NCI-H69 (cell line): ENCODE results near the gene HIF1AN.

Experiments
- DNase-seq: peaks from one replicate; lab custom pipeline; 2025; lab: John Stamatoyannopoulos, UW

HIF1AN gene

DNA sequence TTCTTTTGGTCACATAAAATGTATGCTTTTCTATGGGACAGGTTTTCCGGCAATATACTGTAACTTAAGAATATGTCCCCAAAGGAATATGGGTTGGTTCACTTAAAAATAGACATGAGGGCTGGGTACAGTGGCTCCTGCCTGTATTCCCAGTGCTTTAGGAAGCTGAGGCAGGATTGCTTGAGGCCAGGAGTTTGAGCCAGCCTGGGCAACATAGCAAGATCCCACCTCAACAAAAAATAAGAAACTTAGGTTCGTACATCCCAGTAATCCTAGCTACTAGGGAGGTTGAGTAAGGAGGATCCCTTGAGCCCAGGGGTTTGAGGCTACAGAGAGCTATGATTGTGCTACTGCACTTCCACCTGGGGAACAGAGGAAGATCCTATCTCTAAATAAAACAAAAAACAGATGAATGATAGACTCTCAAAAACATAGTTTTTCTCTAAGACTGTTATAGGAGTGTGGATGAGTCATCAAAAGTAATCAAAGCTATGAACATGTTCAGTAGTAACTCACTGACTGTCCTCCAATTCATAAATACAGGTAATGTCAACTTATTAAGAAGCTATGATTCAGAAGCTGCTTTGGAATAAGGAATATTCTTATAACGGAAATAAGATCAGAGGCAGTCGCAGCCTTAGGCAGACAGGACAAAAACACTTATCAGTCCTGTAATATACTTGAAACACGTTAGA lies 13.5 kb upstream of the HIF1AN start:
- DNase-seq: no peak

DNA sequence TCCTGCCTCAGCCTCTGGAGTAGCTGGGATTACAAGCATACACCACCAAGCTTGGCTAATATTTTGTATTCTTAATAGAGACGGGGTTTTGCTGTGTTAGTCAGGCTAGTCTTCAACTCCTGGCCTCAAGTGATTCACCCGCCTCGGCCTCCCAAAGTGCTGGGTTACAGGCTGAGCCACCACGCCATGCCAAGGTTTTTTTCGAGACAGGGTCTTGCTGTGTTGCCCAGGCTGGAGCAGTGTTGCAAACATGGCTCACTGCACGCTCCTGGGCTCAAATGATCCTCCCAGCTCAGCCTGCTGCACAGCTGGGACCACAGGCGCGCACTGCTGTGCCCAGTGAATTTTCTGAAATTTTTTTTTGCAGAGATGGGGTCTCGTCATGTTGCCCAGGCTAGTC lies 12.8 kb upstream of the HIF1AN start:
- DNase-seq: no peak

DNA sequence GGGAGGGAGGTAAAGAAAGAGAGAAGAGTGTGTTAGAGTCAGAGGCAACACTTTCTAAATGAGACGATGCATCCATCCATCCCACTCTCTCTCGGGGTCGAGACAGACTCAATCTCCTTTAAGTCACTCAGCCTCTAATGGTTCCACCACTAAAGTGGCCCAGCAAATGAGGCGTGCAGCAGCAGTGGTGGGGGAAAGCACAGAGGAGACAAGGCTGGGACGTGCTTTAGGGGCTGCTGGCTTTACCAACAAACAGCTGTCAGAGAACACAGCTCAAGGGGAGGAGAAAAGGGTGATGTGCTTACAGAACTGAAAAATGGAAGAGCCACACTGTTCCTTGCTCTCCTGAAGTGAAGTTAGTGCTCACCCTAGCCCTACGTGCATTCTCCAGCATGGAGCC lies 11.5 kb upstream of the HIF1AN start:
- no peak for DNase-seq

DNA sequence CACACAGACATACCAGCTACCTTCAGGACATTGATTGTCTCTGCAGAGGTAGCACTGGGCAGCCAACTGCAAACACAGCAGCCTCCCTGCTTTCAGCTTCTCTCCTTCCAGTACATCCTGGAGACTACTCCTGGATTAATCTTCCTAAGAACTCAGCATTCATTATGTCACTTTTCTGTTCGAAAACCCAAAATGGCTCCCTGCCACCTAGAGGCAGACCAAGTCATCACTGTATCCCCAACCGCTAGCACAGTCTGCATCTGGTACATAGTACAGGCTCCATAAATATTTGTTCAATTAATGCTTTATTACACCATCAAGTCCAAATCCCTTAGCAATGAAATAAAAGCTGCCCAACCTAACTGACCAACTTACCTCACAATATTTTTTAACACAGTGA lies 11.1 kb upstream of the HIF1AN start:
- DNase-seq: no peak

DNA sequence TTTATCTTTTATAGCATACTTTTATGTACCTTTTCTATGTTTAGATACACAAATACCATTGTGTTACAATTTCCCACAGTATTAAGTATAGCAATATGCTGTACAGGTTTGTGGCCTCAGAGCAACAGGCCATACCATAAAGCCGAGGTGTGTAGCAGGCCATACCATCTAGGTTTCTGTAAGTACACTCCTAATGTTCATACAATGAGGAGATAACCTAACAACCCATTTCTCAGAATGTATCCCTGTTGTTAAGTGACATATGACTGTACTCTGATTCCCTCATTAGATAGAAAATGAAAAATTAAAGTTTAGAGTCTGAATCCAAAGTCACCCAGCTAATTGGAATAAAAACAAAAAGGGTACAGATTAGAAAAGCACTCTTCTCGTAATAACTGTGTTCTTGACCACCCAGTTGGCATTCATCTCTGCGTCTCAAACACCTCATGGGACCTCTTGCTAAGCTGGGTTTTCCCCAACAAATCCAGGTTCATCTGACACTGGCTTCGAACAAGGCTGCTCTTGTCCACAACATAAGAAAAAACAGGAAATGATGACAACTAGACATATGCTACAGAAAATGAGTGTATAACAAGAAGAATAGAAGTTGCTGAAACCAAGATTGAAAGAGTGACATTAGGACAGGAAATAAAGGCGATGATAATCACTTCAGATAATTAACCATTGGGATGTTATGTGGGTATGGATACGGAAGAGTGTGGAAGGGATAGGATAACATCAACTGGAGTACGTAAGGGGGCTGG lies 7.4 kb upstream of the HIF1AN start:
- DNase-seq: no peak

DNA sequence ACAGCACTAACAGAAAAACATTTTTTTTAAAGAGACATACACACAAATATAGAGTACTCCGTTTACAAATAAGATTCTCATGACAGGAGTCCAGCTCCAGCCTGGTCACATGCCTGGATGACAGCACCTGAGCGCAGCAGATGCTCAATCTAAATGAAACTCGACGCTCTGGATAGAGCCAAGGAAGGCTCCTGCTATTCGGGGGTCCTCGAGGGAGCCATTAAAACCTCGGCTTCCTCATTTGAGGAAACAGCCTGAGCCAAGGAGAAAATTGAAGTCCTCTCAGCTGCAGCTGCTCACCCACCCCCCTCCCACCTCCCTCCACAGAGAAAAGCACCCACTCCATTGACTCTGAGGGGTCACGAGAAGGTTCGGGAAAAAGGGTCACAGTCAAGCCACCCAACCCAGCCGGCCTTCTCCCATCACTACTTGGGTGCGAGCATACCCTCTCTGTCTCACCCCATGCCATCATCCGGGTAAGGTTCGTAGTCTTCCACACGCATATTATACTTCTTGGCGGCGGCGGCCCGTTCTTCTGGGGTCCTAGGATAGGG lies 6.7 kb upstream of the HIF1AN start:
- DNase-seq: peak; percentile 66

DNA sequence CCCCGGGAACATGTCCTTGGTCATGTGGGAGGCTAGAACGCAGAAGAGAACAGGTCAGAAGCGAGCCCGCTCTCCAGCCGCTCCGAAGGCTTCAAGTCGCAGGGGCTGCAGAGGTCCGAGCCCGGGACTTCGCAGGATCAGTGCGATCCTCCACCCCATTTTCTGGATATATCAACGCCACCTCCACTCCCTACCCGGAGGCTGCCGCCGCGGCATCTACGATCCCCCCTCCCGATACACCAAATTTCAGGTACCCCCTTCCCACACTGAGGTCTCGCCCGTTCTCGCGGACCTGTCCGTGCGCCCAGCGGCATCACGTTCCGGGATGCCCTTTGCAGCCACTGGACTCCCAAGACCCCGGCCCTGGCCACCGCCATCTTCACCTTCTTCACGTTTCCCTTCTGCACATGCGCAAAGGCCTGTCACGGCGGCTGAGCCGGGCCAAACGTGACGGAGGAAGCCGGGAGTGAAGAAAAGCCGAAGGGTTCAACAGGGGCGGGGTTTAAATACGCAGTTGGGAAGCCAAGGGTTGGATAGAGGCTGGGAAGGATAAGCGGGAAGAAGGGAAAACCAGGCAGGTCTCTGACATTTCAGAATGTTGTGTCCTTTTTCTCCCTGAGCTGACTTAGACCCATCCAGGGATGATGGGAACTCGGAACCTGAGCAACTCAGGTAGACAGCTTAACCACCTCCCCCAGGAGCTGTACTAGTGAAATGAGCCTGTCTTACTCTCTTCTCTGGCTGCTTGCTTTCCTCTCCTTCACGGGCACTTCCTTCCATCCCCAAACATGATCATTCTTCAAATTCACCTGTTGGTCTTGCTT lies 6.1 kb upstream of the HIF1AN start, which contains the start of gene NDUFB8:
Gene NDUFB8, minus strand, starts transcription at position 397 of the 824 bp plus-strand sequence. Its CDS starts 20 bp downstream, at position 377.
- DNase-seq: peak; percentile 89

DNA sequence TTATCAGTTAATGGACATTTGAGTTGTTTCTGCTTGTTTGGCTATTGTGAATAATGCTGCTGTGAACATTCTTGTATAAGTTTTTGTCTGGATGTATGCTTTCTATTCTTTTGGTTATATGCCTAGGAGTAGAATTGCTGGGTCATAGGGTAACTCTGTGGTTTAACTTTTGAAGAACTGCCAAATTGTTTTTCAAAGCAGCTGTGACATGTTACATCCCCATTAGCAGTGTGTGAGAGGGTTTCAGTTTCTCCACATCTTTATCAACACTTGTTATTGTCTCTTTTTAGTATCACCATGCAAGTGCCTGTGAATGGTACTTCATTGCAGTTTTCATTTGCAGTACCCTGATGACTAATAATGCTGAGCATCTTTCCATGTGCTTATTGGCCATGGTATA lies 4.0 kb upstream of the HIF1AN start:
- DNase-seq: no peak

DNA sequence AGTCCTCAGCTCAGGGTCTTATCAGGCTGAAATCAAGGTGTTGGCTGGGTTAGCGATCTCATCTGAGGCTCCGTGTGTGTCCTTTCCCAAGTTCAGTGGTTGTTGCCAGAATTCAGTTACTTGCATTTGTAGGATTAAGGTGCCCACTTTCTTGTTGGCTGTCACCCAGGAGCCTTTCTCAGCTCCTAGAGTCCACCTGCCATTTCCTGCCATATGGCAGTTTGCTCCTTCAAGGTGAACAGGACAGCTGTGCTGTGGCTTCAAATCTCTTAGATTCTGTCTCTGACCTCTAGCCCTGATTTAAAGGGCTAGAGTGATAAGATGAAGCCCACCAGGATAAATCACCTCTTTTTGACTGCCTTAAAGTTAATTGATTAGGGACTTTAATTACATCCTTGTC lies 1.0 kb upstream of the HIF1AN start:
- peak; percentile 32 for DNase-seq

DNA sequence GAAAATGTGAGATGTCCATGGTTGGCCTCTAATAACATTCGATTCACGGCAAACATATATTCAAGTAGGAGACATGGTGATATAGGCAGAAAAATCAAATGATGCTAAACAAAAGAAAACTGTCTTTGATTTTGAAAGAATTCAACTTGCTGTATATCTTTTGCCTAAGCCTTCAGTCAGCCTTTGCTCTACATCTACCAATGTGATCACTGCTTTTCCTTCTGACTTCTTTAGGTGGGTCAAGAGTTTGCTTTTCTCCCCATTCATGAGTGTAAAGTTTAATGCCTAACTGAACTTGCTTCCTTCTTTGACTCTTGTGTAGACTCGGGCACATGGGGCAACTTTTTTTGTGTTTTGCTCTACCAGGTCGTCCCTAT lies 417 bp upstream of the HIF1AN start:
- no peak for DNase-seq

DNA sequence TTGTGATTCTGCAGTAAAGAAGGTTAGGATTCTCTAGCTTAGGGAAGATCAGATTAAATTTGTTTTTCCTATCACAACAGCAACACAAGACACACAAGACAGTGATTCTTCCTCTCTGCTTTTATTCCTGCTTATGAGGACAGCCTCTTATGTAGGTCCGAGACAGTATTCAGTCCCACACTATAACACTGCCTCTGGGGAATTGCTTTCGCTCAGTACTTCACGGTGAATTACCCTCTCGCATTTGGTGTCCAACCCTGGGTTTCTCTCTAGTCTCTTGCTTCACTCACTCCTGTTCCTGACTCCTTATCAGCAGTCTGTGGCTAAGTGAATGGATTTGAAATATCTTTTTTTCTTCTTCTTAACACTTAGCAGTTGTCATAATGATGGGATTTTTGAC lies 1.7 kb downstream of the HIF1AN start:
- DNase-seq: no peak

DNA sequence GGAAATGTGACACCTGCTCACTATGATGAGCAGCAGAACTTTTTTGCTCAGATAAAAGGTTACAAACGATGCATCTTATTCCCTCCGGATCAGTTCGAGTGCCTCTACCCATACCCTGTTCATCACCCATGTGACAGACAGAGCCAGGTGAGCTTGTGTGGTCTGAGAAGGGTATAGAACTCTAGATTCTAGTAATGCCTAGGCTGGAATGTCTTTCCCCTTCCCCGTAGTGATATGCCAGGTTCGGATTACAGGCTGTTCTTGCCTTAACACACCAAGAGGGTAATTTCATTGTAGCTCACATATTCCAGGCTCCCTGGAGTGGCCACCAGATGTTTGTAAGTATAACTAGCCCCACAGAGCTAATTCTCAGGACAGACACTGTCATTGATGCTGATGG lies 9.2 kb downstream of the HIF1AN start:
- peak; percentile 21 for DNase-seq

DNA sequence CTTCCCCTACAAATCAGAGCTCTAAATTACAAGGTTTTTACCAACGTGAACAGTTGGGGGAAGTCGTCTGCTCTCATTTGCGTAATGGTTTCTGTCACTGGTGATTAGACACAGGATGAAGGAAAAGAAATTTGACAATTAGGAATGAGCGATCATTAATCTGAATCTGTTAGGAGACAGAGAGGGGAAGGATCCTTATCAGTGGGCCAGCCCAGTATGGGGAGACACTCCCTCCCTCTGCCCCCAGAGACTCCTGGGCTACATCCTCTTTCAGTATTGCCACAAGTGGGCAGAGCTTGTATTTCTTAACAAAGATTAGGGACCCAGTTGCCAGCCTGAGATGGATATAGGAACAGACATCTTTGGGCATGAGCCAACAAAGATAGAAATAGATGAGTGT lies 15.5 kb downstream of the HIF1AN start:
- DNase-seq: no peak

DNA sequence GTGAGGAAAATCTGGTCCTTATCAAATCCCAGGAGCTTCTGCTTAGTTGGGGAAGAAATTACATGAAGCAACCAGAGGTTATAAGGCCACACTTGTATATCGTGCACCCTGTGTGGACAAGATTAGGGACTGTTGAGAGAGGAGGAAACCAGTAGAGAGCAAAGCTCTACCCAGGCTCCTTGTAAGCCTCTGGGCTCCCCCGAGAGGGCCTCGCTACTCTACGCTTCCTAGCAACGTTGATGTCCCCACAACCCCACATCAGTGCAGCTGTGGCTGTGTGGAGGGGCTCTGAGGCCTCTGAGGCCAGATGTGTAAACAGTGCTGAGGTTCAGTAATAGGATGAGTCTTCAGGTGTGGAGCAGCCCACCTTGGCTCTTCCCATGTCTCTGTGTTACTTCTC lies 16.0 kb downstream of the HIF1AN start:
- DNase-seq: no peak

DNA sequence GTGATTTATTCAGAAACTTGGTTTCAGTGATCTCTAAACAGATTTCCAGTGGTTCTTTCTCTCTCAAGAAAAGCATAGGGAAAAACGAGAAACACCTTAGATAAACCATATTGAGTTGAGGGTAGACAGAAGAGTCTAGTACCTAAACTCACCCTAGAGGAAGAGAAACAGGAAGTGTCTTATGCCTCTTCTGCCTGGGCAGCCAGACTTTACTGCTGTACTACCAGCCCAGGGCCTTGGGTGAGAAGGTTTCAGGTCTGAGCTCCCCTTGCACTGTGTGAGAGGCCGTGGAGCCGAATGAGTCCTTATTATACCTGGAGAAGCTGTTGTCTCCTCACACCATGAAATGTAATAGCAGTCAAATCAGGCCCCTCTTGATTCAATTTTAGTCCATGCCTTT lies 18.2 kb downstream of the HIF1AN start:
- no peak for DNase-seq

DNA sequence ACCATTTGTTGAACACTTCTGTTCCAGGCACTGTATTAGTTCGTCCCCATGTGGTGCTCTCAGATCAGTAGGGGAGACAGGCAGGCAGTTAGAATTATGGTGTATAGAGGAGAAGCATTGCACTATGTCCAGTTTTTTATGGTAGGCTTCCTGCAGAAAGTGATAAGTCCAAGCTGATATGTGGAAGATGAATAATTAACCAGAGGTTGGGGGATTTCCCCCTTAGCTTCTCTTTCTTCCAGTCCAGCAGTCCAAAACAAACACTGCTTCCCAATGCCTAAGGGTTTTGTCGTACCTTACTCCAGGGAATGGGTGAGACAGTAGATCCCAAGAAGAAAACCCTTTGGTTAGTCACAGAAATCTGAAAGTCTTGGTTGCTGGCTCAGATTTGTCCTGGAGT lies 19.2 kb downstream of the HIF1AN start:
- no peak for DNase-seq

DNA sequence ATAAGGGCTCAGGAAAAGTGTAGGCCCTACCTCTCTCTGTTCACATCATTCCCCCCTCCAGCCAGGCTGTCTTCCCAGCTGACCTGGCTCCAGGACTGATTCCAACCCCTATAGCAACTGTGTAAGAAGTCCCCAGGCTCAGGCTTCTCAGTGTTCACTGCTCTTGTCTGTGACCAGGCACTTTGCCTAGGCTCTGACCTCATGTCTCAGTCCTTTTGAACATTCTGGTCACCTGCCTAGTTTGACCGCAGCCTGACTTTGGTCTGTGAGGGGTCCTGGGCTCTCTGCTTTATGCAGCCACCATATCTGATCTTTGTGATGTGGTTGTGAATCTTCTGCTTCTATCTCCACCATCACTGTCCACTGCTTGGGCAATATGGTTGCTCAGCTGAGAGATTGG lies 24.5 kb downstream of the HIF1AN start:
- no peak for DNase-seq

DNA sequence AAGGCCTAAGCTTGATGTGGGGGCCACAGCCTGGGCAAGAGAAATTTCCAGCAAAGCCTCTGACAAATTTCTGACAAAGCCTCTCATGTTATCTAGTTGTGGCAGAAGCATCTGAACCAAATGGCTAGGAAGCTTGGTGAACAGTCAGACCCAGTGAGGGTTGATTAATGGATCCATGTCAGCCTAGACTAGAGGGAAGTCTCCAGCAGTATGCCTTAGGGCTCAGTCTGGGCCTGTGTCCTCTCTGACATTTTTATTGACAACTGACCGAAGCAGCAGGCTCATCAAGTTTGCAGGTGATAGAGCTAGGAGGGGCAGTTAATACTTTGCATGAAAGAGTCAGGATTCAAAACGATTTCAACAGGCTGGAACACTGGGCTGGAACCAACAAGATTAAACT lies 25.3 kb downstream of the HIF1AN start:
- no peak for DNase-seq

DNA sequence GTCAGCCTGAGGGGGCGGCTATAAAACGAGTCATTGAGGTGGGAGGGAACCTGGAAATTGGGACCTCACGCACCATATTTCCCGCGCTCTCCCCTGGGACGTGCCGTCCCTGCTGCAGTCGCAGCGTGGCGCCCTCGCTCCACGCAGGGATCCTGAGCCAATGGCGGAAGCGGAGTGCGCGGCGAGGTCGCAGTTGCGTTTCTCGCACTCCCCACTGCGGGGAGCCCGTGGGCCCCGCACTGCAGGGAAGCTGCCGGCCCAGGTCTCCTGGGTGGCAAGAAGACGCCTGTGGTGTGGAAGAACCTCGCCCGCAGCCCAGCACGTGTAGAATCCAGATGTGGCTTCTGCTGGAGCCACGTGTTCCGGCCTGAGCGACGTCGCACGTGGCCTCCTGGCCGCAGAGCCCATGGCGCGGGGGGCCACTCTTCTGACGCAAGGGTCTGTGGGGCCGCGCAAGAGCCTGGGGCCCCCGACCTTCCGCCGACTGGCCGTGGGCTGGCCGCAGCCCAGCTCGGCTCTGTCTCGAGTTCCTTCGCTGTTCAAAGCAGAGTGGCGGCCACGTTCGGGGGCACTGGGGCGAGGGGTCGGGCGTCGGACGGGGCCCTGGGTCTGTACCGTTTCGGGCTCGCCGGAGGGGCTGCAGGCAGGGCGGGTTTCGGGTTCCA lies 26.4 kb downstream of the HIF1AN start:
- peak; percentile 9 for DNase-seq

DNA sequence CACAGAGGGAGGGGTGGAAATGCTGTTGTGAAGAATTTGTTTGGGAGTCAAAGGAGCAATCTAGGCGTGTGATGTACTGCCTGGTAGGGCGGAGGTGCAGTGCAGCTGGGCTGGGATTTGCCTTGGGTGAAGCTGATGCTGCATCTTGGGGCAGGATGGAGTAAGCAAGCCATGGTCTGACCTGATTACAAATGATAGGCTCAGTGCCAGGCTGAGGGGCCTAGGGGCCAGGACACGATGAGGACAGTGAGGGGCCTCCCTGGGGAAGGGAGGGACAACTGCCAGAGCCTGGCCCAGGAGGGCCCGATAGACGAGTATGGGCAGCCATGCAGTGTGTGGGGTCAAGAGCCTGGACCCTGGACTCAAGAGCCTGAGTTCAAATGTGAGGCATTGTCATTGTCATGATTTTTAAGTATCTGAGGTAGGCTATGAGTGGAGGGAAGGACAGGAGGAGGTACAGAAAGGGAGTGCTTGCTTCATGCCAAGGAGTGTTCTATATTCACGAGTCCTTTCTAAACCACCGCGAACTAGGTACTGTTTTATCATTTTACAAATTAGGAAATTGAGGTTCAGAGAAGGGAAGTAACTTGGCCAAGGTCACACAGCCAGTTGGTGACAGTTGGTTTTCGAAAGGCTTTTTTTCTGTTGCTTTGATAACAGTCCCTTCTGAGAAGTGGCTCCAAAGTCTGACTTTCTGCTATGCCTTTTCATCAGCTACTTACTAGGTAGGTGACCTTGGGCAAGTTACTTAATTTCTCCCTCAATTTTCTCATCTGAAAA lies 29.7 kb downstream of the HIF1AN start:
- DNase-seq: no peak

DNA sequence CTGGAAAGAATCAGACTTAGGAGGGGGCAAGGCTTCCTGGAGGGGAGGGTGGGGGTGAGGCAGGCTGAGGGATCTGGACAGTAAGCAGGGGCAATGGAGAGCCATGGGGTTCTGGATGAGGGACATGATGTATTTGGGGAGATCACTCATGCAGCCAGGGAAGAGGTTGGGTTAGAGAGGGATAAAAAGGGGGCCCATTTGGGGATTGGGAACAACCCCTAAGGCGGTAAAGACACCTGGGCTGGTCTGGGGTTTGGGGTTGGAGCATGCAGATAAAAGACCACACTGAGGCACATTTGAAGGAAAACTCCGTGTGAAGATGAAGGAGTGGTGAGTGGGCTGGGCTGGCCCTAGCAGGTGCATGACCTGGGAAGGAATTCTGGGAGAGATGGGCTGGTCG lies 30.8 kb downstream of the HIF1AN start:
- DNase-seq: no peak
